HG03103 (cell line): Measurements from ENCODE around the gene INSR.
"Not testable (repeated sequence)": the region's sequence is repeated elsewhere in the genome, so short reads cannot be mapped to it uniquely, and the experiment has no call there.

Experiments
- ATAC-seq: cut with Tn5 transposase; IDR thresholded peaks from one replicate; pipeline ENCODE4 v1.9.1; 2021; ENCODE audit warnings: low read depth; ENCODE audit not compliant: unreplicated experiment

Gene INSR

DNA sequence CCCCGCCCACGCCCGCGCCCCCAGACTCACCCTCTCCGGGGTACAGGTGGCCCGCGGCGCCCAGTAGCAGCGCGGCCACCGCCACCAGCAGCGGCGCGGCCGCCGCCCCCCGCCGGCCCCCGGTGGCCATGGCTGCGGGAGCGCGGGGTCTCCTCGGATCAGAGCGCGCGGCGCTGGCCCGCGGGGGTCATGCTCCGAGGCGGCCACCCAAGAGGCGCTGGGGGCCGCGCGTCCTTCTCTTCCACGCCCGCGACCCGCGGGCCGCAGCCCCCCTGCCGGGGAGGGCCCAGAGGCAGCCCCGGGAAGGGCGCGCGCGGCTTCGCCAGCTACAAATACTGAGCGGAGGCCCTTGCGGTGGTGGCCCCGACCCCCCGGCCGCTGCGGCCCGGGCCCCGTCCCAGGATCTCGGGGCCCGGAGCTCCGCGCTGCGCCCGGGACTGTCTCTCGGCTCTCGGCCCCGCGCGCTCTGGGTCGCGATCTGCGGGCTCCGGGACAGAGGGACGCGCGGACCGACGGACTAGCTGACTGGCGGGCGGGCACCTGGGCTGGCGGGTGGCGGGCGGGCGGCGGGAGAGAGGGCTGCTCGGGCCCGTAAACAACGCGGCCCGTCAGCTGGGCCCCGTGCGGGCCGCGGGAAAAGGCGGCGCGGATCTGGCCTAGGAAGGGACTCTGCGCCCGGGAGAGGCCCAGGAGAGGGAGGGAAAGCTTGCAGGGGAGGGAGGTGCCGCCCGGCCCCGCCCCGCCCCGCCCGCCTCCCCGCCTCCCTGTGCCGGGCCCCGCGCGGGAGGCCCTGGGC, at the start of gene INSR:
Gene INSR (minus strand): TSS at position 653 of the 796 bp plus-strand sequence. CDS start 523 bp downstream, at position 130.
- ATAC-seq: peak; percentile 53

DNA sequence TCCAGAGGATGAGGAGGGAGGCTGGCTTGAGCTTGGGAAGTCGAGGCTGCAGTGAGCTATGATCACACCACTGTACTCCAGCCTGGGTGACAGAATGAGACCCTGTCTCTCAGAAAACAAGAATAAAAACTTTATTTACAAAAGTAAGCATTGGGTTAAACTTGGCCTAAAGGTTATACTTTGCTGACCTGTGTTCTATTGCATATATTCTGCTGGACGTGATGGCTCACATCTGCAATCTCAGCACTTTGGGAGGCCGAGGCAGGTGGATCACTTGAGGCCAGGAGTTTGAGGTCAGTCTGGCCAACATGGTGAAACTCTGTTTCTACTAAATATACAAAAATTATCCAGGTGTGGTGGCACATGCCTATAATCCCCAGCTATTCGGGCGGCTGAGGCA, 47.9 kb upstream of the INSR start:
- no peak for ATAC-seq

DNA sequence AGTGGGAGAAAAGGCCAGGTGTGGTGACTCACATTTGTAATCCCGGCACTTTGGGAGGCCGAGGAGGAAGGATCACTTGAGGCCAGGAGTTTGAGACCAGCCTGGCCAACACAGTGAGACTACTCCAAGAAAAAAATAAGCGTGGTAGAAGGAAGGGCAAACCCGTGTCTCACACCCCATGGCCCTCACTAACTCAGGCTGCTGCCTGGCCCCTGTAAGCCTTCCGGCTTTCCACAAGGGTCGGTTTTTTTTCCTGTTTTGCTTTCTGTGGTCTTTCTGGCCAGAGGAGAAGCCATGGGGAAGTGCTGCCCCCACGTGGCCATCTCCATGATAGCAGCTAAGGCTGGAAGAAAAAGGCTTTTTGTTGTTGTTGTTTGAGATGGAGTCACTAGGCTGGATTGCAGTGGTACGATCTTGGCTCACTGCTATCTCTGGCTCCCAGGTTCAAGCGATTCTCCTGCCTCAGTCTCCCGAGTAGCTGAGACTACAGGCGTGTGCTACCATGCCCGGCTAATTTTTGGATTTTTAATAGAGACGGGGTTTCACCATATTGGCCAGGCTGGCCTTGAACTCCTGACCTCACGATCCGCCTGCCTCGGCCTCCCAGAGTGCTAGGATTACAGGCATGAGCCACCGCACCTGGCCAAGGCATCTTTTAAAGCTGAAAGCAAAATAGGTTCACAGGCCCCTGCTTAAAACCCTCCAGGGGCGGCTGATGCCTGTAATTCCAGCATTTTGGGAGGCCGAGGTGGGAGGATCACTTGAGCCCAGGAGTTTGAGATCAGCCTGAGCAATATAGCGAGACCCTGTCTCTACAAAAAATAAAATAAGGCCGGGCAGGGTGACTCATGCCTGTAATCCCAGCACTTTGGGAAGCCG, 47.0 kb upstream of the INSR start:
- no peak for ATAC-seq

DNA sequence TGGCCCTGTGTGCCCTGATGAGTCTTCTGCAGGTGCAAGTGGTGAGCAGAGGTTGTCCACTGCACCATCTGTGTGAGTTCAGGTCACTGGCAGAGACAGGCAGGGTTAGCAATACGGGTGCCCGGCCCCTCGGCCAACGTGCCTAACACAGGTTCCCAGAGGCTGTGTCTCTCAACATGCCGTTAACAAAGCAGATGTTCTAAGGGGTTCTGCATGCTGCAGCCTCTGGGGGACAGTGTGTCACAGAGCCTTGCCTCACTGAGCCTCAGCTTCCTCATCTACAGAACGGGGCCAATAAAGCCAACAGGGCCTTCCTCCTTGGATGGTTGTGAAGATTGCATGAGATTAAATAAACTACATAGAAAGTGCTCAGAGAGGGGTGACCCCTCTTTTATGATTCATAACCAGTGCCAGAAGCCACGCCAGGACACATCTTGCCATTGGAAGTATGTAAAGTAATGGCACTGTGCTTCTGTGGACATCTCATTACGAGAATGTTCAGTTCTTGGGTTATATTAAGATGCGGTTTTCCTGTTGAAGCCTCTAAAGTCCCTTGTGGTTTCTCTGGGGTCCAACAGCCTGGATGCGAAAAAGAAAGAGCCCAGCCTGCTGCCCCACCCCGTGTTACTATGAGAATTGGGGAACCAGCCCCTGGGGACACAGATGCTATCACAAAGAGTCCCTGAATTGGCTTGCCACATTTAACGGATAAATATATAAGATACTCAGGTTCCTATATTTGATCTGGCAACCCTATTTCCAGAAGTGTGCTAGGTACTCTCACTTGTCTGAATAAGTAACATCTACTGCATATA, 43.4 kb upstream of the INSR start:
- peak; percentile 50 for ATAC-seq

DNA sequence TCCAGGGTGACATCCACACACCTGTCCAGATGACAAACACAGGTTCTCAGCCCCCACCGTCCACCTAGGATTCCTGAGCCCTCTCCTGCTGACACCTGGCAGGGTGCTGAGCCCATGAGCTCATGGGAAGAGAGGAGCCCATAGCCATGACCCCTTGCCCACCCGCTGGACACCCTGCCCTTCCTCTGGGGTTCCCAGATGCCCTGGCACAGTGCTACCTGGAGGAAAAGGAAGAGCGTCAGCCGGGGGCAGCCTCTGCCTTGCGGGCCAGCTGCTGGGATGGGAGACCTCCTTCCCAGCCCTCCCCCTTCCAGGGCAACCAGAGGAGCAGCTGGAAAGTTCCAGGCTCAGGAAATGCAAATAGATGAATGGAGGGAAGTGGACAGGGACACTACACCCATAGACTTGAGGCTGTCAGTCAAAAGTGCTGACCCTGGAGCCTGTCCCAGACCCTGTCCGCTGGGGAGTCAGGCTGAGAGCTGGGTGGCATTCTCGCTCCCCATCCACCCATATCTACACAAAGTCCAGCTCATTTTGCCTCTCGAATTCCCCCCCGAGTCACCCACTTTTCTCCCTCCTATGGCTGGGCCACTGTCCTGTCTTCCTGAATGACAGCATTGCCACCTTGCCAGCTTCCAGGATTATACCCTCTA, 42.2 kb upstream of the INSR start:
- no peak for ATAC-seq

DNA sequence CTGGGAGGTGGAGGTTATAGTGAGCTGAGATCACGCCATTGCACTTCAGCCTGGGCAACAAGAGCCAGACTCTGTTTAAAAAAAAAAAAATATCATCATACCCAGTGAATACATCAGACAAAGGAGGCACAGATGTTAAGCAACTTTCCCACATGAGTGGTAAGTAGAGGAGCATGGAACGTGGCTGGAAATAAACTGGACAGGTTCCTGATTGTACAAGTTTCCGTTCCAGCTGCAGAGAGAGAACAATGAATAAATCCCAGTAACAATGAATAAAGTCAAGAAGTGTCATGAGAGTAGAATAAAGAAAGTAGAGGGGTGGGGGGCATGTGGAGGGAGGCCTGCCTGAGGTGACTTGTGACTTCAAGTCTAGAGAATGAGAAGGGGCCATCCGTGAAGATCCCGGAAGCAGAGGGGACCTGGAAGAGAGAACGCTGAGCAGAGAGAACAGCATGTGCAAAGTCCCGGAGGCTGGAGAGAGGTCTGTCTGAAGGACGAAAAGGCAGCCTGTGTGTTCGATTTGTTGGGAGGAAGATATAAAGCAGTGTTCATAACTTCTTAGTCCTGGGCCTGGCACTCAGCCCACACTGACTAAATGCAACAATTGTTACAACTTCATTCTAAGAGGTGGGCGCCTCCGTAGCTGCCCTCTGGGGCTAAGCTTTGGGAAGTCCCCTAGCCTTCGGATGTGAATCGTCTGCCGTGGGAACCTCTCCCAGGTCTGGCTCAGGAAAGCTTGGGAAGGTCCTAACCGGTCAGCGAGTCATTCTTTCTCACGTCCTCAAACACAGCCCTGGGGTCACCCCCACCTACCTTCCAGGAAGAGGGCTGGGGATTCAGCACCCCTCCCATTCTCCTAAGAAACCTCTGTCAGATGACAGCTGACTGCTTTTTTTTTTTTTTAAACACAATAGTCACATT, 39.2 kb upstream of the INSR start:
- no peak for ATAC-seq

DNA sequence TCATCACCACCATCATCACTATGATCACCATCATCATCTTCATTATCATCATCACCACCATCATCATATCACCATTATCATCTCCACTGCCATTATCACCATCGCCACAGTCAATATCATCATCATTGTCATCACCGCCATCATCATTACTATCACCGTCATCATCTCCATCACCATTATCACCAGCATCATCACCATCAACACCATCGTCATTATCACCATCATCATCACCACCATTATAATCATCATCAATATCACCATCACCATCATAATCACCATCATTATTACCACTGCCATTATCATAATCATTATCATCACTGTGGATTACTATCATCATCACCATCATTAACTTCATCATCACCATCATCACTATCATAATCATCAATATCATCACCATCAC, 37.2 kb upstream of the INSR start:
- no peak for ATAC-seq

DNA sequence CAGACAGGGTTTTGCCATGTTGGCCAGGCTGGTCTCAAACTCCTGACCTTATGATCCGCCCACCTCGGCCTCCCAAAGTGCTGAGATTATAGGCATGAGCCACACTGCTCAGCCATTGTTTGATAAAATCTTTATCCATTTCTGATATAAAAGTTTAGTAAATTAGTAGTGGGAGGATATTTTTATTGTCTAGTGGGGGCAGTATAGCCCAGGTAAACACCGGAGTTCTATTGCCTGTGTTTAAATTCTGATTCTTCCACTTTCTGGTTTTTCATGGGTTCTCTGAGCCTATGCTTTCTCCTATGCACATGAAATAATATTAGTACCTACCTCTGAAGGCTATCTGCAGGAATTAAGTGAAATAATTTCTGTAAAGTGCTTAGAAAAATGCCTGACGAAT, 34.4 kb upstream of the INSR start:
- no peak for ATAC-seq

DNA sequence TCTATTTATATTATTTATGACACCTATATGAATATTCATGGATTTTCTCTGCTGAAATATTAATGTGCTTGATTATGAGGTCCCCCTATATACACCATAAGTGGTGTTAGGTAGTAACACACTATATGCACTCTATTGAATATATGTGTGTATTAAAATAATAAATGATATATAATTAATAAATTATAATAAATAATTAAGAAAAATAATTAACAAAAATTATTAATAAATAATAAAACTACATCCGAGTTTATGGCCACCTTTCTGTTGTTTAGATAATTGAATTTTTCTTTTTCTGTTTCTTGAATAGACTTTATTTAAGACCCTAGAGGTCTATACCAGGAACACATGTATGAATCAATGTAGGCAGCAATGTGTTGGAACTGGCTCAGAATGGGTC, 33.6 kb upstream of the INSR start:
- no peak for ATAC-seq

DNA sequence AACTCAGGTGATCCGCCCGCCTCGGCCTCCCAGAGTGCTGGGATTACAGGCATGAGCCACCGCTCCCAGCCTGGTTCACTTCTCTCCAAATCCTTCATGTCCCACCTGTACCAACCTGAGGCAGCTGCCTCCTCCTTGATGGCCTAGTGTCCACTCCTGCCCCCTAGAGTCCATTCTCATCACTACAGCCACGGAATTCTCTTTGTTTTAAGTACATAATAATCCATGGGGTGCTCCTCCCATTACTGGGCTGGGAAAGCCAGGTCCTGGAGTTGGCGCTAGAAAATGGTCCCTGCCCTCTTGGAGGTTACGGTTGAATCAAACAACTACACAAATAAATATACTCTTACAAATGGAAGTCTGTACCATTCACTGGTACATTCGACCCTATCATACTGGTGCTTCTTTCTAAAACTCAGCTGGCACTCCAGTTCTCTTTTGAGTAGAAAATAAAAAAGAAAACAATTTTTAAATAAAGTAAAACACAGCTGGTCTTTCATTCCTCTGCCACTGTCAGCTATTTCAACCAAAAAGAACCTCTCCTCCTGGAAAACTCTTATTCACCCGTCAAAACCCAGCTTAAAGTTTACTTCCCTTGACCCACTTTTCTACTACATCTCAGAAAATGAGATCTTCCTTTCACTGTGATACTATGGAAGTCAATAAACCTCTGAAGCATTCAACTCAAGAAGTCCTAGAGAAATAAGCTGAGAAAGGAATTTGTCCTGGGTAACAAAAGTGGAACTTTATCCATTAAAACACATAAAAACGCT, 32.1 kb upstream of the INSR start:
- ATAC-seq: no peak

DNA sequence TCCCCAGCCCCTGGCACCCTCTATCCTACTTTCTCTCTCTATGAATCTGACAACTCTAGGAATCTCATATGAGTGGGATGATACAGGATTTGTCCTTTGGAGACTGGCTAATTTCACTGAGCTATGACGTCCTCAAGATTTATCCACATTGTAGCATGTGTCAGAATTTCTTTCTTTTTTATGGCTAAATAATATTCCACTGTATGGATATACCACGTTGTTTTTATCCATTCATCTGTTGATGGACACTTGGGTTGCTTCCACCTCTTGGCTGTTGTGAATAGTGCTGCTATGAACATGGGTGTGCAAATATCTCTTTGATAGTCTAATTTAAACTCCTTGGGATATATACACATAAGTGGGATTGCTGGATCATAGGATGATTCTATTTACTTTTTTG, 24.0 kb upstream of the INSR start:
- ATAC-seq: no peak

DNA sequence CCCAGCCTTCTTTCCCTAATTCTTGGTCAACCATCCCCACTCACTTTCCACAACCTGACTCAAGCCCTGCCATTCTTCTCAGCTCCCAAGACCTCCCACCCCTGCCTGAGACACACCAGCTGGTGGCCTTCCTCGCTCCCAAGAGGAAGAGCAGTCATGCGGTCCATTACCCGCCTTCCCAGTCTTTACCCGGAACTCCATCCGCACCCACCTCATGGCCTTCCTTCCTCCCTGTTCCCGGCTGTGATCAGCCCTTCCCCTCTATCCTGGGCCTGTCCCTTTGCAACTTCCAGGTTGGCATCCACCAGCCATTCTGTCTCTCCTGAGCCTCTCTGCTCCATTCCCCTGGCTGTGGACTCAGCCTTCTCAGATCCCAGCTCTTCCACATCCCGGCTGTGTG, 18.6 kb upstream of the INSR start:
- ATAC-seq: no peak

DNA sequence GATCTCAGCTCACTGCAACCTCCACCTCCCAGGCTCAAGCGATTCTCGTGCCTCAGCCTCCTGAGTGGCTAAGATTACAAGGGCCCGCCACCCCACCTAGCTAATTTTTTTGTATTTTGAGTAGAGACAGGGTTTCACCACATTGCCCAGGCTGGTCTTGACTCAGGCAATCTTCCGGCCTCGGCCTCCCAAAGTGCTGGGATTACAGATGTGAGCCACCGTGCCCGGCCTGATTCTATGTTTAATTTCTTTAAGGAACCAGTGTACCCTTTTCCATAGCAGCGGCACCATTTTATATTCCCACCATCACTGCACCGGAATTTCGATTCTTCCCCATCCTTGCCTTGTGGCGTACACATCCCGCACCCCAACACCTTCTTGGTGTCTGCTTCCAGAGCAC, 17.7 kb upstream of the INSR start:
- ATAC-seq: no peak

DNA sequence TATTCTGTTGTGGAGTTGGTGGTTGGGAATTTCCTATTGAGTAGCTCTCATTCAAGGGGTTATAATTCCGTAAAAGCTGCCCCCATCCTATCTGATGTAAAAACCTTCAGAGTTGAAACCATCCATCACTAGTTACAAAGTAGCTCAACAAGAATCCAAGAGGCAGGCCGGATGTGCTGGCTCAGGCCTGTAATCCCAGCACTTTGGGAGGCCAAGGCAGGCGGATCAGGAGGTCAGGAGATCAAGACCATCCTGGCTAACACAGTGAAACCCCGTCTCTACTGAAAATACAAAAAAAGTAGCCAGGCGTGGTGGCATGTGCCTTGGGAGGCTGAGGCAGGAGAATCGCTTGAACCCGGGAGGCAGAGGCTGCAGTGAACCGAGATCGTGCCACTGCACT, 14.1 kb upstream of the INSR start:
- ATAC-seq: not testable (repeated sequence)

DNA sequence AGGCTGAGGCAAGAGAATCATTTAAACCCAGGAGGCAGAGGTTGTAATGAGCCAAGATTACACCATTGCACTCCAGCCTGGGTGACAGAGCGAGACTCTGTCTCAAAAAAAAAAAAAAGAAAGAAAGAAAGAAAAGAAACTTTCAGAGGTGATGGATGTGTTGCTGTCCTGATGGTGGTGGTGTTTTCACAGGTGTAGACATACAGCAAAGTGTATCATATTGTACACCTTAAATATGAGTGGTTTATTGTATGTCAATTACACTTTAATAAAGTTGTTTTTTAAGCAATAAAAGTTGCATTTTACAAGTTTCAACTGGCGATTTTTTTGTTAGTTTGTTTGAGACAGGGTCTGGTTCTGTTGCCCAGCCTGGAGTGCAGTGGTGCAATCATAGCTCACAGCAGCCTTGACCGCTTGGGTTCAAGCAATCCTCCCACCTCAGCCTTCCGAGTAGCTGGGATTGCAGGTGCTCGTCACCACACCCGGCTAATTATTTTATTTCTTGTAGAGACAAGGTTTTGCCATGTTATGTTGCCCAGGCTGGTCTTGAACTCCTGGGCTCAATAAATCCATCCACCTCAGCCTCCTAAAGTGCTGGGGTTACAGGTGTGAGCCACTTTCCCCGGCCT, 13.5 kb upstream of the INSR start:
- no peak for ATAC-seq

DNA sequence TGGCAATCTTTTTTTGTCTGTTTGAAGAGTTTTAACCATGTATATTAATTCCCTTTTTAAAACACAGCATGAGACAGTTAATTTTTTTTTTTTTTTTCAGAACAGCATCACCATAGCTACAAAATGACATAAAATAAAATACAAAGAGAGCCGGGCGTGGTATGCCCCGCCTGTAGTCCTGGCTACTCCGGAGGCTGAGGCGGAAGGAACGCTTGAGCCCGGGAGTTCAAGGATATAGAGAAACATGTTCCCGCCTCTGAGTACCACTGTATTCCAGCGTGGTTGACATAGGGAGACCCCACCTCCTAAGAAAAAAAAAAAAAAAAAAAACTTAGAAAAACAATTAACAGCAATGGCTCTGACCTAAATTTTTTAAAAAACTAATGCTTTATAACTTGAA, 10.0 kb upstream of the INSR start:
- no peak for ATAC-seq

DNA sequence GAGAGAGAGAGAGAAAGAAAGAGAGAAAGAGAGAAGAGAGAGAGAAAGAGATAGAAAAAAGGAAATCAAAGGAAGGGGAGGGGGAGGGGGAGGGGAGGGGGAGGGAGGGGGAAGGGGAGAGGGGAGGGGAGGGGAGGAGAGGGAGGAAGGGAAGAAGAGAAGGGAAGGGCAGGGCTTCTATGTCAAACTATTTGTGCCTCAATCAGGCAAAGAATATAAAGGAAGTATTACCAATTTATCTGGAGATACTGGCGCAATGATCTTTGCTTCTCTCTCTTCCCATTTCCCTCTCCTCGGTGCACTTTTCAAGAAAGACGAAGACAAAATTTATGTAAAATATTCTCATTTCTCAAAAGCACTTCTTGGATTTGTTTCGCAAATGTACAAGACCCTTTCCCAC, 9.3 kb upstream of the INSR start:
- ATAC-seq: no peak

DNA sequence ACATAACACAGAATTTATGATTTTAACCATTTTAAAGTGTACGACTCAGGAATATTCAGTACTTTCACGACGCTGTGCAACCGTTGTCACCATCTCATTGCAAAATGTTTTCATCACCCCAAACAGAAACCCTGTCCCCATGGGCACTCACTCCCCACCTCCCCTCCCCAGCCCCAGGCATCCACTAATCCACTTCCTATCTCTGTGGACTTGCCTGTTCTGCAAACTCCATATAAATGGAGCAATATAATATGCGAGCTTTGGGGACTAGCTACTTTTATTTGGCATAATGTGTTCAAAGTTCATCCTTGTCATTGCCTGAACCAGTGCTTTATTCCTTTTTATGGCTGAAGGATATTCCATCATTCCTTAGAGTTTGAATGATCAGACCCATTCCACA, 7.3 kb upstream of the INSR start:
- no peak for ATAC-seq
